ENCODE data around the gene NENF.

DNA sequence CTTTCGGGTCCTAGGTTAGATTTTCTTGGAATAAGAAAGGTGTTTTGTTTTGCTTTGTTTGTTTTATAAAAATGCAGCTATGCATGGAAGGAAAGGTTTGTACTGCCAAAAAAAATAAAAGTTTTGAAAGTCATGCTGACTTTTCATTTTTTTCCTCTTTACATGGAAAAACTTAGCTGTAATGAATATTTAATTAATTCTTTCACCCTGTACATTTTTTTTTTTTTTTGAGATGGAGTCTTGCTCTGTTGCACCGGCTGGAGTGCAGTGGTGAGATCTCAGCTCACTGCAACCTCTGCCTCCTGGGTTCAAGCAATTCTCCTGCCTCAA, 48.7 kb downstream of the NENF start:
- TF ChIP-seq, protein P1, sequence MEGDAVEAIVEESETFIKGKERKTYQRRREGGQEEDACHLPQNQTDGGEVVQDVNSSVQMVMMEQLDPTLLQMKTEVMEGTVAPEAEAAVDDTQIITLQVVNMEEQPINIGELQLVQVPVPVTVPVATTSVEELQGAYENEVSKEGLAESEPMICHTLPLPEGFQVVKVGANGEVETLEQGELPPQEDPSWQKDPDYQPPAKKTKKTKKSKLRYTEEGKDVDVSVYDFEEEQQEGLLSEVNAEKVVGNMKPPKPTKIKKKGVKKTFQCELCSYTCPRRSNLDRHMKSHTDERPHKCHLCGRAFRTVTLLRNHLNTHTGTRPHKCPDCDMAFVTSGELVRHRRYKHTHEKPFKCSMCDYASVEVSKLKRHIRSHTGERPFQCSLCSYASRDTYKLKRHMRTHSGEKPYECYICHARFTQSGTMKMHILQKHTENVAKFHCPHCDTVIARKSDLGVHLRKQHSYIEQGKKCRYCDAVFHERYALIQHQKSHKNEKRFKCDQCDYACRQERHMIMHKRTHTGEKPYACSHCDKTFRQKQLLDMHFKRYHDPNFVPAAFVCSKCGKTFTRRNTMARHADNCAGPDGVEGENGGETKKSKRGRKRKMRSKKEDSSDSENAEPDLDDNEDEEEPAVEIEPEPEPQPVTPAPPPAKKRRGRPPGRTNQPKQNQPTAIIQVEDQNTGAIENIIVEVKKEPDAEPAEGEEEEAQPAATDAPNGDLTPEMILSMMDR (conservative IDR thresholded peaks at IDR 0.05; ENCODE audit: low read depth, low read length) = no peak
- TF ChIP-seq EZH2 (IDR thresholded peaks at IDR 0.05; ENCODE audit: borderline replicate concordance, low read depth, low read length, poor library complexity, severe bottlenecking) = no peak
